DMS53 treated with DMSO at 0.1 percent for 48 hours (cell line): ENCODE data around the gene TBL3.
"Not testable (repeated sequence)": the region's sequence is repeated elsewhere in the genome, so short reads cannot be mapped to it uniquely, and the experiment has no call there.

Experiments
- DNase-seq: peaks from one replicate; lab custom pipeline; 2025; ENCODE audit not compliant: unreplicated experiment; lab: John Stamatoyannopoulos, UW

Gene TBL3

DNA sequence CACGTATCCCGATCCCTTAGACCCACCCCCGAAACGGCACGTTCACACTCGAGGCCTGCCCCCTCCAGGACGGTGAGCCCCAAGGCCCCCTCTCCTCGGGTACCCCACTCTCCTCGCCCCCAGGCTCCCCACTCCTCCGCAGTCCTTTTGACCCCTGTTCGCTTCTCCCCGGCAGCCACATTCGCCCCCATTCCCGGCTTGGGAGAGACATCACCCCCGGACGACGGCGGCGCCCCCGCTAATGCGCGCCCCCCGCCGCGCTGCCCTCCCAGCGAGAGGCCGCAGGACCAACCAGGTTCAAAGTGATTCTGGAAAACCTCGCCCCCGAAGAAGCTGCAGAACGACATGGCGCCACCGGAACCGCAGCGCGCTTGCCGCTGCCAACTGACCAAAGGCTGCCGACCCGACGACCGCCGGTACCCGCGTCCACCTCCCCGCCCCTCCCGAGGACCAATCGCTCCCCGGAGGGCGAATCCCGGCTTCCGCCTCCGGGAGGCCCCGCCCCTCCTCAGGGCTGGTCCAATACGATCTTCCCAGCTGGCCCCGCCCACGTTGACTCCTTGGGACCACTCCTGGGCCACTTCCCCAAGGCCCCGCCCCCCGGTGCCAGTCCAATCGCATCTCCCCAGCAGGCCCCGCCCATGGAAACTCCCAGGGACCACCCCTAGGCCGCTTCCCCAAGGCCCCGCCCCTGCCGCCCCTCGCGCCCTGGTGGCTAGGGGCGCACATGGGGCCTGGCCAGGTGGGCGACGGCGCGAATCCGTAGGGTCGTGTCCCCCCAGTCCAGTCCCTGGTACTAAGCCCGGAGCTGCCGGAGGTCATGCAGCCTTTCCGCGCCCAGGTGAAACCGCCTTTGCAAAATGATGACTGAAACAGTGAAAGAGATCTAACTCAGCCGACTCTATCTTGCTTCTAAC is 28.8 kb upstream of the TBL3 start, which contains the start of gene MSRB1:
TSS of gene MSRB1 (minus strand) at position 390 of the 917 bp plus-strand sequence. CDS start at position 347, 43 bp downstream.
- peak; percentile 94 for DNase-seq

GRCh38 chr16:1944612-1945199 is 27.1 kb upstream of the TBL3 start:
- DNase-seq = no peak

- no peak for DNase-seq
These were observed 26.1 kb upstream of the TBL3 start for GRCh38 chr16:1945559-1946391.

DNA sequence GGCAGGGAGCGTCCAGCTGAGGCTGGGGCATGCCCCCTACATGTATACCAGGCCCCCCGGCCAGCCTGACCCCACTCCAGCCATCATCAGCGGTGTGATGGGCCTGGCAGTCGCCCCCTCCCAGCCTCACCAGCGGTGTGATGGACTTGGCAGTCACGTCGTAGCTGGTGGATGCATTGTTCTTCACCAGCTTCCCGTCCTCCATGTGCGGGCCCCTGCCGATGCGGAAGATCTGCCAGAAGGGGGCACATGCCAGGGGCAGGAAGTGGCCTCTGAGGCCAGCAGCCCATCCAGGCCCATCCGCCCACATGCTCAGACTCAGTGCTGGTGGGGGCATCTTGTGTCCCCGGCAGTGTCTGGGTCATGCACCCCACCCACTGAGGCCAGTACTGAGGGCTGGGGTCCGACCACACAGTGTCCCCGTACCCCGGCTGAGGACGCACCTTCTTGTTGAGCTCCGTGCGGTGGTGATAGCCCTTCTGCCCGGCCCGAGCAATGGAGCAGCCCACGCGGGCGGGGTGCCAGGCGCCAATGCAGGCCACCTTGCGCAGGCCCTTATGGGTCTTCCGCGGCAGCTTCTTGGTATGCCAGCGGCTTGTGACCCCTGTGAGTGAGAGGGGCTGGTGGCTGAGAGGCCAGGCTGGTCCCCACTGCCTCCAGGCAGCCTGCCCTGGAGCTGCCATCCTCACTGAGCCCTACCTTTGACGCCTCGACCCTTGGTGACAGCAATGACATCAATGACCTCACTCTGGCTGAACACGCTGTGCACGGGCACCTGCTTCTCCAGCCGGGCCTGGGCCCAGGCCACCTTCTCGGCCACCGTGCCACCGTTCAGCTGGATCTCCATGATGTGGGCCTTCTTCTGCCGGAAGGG is 25.1 kb upstream of the TBL3 start:
- DNase-seq = no peak

DNA sequence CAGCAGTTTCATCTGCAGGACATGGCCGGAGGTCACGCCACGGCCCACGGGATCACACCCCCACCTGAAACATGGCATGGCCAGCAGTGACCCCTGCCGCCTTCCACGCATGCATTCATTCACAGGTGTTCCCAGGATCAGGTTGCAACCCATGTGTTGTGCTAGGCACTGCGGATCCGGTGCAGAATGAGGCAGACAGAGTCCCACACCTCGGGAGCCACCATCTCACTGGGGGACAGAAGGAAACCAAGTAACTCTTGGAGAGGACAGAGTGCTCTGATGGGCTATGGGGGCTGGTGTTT is 24.5 kb upstream of the TBL3 start:
- DNase-seq = no peak

DNA sequence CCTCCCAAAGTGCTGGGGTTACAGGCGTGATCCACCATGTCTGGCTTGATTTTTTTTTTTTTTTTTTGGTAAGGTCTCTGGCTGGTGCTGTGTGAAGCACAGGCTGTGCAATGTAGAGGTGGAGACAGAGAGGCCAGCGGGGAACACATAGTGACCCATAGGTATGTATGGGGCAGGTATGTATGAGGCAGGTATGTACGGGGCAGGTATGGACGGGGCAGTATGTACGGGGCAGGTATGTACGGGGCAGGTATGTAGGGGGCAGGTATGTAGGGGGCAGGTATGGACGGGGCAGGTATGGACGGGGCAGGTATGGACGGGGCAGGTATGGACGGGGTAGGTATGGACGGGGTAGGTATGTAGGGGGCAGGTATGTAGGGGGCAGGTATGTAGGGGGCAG is 22.3 kb upstream of the TBL3 start:
- DNase-seq = no peak

DNA sequence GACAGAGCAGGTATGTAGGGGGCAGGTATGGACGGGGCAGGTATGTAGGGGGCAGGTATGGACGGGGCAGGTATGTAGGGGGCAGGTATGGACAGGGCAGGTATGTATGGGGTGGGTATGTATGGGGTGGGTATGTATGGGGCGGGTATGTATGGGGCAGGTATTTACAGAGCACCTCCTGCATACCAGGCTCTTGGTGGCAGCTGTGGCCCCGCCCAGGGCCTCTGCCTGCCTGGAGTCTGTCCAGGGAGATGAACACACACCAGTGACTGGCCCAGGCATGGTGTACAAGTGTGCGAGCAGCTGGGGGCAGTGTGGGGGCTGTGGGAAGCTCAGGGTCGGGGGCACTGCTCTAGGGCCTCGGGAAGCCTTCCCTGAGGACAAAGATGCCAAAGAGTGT is 21.8 kb upstream of the TBL3 start:
- DNase-seq = no peak

- no peak for DNase-seq
These were observed 21.3 kb upstream of the TBL3 start for GRCh38 chr16:1950559-1950958.

DNA sequence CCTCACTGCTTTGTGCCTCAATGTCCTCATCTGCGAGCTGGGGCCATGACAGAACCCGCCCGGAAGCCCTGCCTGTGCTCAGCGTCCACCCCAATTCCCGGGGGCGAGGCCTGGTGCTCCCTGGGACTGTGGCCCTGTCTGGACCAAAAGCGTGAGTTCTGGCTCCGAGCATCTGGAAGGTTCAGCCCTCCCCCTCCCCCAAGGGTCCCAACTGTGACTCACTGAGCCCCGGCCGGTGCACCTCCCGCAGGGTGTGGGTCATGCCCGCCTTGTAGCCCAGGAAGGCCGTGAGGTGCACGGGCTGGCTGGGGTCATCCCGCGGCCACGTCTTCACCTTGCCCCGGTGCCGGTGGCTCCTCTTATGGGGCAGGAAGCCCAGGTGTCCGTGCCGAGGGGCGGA is 18.1 kb upstream of the TBL3 start:
- DNase-seq = no peak

DNA sequence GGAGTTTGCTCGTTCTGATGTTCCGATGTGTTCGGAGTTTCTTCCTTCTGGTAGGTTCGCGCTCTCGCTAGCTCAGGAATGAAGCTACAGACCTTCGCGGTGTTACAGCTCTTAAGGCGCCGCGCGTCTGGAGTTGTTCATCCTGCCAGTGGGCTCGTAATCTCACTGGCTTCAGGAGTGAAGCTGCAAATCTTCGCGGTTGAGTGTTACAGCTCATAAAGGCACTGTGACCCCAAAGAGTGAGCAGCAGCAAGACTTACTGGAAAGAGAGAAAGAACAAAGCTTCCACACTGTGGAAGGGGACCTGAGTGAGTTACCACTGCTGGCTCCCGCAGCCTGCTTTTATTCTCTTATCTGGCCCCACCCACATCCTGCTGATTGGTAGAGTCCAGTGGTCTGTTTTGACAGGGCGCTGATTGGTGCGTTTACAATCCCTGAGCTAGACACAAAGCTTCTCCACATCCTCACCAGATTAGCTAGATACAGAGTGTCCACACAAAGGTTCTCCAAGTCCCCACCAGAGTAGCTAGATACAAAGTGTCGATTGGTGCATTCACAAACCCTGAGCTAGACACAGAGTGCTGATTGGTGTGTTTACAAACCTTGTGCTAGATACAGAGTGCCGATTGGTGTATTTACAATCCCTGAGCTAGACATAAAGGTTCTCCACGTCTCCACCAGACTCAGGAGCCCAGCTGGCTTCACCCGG is 14.3 kb upstream of the TBL3 start:
- DNase-seq = not testable (repeated sequence)

DNA sequence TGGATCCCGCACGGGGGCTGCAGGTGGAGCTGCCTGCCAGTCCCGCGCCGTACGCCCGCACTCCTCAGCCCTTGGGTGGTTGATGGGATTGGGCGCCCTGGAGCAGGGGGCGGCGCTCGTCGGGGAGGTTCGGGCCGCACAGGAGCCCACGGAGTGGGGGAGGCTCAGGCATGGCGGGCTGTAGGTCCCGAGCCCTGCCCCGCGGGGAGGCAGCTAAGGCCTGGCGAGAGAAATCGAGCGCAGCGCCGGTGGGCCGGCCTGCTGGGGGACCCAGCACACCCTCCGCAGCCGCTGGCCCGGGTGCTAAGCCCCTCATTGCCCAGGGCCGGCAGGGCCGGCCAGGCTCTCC is 13.7 kb upstream of the TBL3 start:
- not testable (repeated sequence) for DNase-seq

DNA sequence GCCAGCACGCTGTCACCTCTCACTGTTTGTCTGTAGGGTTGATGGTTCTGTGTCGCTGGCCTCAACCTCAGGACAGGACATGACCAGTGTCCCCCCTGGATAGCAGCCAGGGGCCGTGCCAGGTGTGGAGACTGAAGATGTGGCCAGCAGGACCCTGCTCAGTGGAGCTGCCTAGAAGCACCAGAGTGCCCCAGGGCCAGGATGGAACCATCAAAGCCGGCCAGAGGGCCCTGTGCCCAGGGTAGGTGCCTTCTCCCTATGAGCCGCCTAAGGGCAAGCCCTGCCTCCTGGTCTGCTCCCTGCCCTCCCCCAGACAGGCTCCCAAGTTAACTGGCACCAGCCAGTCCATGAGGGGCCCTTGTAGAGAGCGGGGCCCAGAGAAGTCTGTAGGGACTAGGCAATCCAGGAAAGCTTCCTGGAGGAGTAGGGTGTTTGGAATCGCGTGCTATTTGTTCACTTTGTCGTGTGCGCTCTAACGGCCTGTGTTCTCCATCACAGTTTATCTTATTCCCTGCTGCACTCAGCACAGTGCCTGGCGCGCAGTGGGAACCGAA is 13.1 kb upstream of the TBL3 start:
- DNase-seq = no peak

DNA sequence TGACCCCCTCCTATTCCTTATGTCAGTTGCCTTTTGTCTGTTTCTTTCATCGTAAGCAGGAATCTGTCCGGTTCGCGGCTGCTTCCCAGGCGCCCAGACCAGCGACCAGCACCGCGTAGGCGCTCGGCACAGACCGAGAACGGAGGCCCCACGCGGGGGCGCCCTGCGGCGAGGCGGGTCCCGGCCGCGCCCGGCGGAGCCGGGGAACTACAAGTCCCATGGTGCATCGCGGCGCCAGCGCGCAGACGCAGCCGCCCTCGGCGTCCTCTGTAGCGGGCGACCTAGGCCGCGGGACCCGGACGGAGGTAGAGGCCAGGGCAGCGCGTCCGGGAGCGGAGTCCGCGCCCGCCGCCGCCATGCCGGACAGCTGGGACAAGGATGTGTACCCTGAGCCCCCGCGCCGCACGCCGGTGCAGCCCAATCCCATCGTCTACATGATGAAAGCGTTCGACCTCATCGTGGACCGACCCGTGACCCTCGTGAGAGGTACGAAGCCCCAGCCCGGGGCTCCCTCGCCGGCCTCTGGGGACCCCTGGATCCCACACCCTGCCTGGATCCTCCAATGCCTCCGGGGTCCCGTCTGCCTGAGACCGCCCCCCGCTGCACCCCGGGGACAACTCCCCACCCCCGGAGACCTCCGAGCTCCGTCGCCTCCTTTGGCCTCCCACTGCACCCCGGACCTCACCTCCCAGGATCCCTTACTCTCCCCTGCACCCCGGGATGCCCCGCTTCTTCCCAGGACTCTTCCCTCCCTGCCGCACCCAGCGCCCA is 12.4 kb upstream of the TBL3 start, which contains the start of gene NDUFB10:
TSS of gene NDUFB10 (plus strand) at position 270 of the 771 bp plus-strand sequence. CDS start at position 357, 87 bp downstream.
- peak; percentile 66 for DNase-seq

DNA sequence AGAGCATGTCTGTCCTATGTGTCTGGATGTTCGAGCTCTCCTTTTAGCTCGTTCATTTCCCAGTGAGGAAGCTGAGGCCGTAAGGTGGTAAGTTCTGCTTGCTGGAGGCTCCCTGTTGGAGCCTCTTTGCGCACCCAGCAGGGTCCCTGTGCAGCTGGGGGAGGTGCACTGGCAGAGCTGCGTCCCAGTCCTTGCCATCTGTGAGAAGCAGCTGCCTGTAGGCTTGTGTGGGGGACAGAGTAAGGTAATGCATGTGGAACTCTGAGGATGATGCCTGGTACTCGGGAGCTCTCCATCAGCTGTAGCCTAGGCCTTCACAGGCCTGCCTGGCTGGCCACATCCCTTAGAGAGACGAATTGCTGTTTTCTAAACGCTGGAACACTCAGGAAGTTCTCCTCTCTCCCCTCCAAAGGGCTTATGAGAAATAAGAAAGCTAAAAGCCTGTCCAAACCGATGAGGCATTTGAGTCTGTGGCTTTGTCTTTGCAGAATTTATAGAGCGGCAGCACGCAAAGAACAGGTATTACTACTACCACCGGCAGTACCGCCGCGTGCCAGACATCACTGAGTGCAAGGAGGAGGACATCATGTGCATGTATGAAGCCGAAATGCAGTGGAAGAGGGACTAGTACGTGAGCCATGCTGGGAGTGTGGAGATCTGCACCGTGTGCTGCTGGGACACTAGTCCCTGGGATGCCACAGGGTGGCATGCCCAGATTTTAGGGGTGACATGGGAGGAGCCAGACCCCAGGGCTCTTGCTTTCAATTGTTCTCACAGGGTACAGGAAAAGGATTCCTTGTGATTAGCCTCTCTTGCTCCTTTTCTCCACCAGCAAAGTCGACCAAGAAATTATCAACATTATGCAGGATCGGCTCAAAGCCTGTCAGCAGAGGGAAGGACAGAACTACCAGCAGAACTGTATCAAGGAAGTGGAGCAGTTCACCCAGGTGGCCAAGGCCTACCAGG is 10.9 kb upstream of the TBL3 start:
- peak; percentile 51 for DNase-seq

DNA sequence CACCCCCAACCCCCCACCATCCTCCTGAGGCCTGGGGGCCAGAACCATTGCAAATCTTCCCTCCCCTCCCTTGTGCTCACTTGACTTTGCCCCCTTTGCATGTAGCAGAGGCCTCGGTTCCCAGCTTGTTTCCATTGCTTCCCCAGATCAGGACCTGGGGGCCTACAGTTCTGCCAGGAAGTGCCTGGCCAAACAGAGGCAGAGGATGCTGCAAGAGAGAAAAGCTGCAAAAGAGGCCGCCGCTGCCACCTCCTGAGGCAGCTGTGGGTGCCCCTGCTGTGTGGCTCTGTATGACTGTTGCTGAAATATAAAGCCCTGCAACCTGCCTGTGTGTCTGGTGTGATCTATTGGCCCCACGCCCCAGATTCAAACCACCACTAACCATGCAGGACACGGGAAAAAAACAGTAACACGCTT is 10.2 kb upstream of the TBL3 start:
- peak; percentile 13 for DNase-seq

- not testable (repeated sequence) for DNase-seq
These were observed 9.4 kb upstream of the TBL3 start for GRCh38 chr16:1962161-1963153.
